ENCODE data around the gene BPHL. TPM values are rescaled to one million over a fixed set of nuclear protein-coding genes. Genes with fewer than 3 reads are reported as not detected.

The BPHL gene
- total RNA-seq, 1 experiment from 2014 or later: 48.7 TPM

GRCh38 chr6:3102875-3103274, 15.6 kb upstream of the BPHL start:
- peaks cover 0 to 3% of the 10 kb centered on the region in 2 experiments; a peak in 2 of 5 replicates for H3K9me3 Mint-ChIP-seq

More at GRCh38 chr6:3102875-3103274, 15.6 kb upstream of the BPHL start:
- H3K36me3 Mint-ChIP-seq (ENCODE audit: insufficient read depth in 1 of 3, low read depth in 3 of 3): peaks cover 38 to 89% (median 48%) of the 10 kb centered on the region in 3 experiments
- H3K27ac Mint-ChIP-seq: no peak overlapping the region
- H3K56ac ChIP-seq (ENCODE audit: insufficient read length, low read depth, low read length): no peak overlapping the region
- no peak overlapping the region for H3K27ac ChIP-seq (ENCODE audit: insufficient read length, low read depth, low read length)
- H3K9ac ChIP-seq (ENCODE audit: extremely low read depth, insufficient read length, low read length): no peak overlapping the region
- no peak overlapping the region for H3K14ac ChIP-seq (ENCODE audit: insufficient read depth, low read length)
- no peak overlapping the region for H2BK120ac ChIP-seq (ENCODE audit: low read depth, low read length, poor library complexity, severe bottlenecking)
- no peak overlapping the region for H2BK5ac ChIP-seq (ENCODE audit: insufficient read length, low read length)
- no peaks in the 10 kb centered on the region for H3K4me1 ChIP-seq (ENCODE audit: insufficient read depth, low read length)
- H2BK12ac ChIP-seq (ENCODE audit: insufficient read length, low read depth, low read length): no peak overlapping the region
- no peak overlapping the region for H2AFZ ChIP-seq (ENCODE audit: low read length)
- H3K4ac ChIP-seq (ENCODE audit: low read depth, low read length): no peak overlapping the region
- H3K23me2 ChIP-seq (ENCODE audit: insufficient read length, low read depth, low read length, poor library complexity, severe bottlenecking): no peaks in the 10 kb centered on the region
- no CpG with 5 or more reads among the region's 3 CpGs for WGBS (ENCODE audit: extremely low coverage, insufficient read length, low lambda C conversion rate)
- H3K23ac ChIP-seq (ENCODE audit: insufficient read length, low read depth, low read length): no peak overlapping the region
- no peaks in the 10 kb centered on the region for H3K27me3 Mint-ChIP-seq (ENCODE audit: low read depth)
- no peak overlapping the region for H2AK5ac ChIP-seq (ENCODE audit: insufficient read length, low read length)
- H4K91ac ChIP-seq (ENCODE audit: insufficient read length, low read depth, low read length): no peak overlapping the region
- H4K8ac ChIP-seq (replicated peaks; ENCODE audit: insufficient read length, low read depth, low read length): no peak overlapping the region
- H3K4me2 ChIP-seq (ENCODE audit: insufficient read depth, insufficient read length, low read length): no peak overlapping the region
- no peaks in the 10 kb centered on the region for H3K4me1 Mint-ChIP-seq
- H3K18ac ChIP-seq (ENCODE audit: insufficient read length, low read depth, low read length): no peak overlapping the region
- no peak for DNase-seq
- H4K5ac ChIP-seq (ENCODE audit: insufficient read length, low read depth, low read length): no peak overlapping the region
- H3K79me1 ChIP-seq (ENCODE audit: insufficient read depth, low read depth, low read length, poor library complexity, severe bottlenecking): no peaks in the 10 kb centered on the region
- H4K20me1 ChIP-seq (ENCODE audit: control insufficient read depth, insufficient read depth, insufficient read length): no peaks in the 10 kb centered on the region
- no peak overlapping the region for H3T11ph ChIP-seq (ENCODE audit: low read length)
- no peaks in the 10 kb centered on the region for H3K9me3 ChIP-seq (ENCODE audit: control insufficient read depth, low read depth, low read length)
- H3K79me2 ChIP-seq (ENCODE audit: insufficient read depth, low read length): no peaks in the 10 kb centered on the region
- H2BK15ac ChIP-seq (ENCODE audit: low read depth, low read length): no peak overlapping the region
- no peak overlapping the region for H2BK20ac ChIP-seq (ENCODE audit: low read depth, low read length, poor library complexity, severe bottlenecking)
- no peak overlapping the region for H3K4me3 Mint-ChIP-seq
- no peak for TF ChIP-seq CTCF (conservative IDR thresholded peaks at IDR 0.05)
- no peaks in the 10 kb centered on the region for H3K27me3 ChIP-seq (ENCODE audit: insufficient read depth, low read length)

All from H9 (cell line).